CD4-positive, alpha-beta T cell treated with Interferon gamma for 1 hour (primary cell): ENCODE measurements around the gene PRDM1.
"Not testable (repeated sequence)": the region's sequence is repeated elsewhere in the genome, so short reads cannot be mapped to it uniquely, and the experiment has no call there.

ENCODE experiments used
- DNase-seq: peaks from one replicate; pipeline ENCODE4 v3.0.0-alpha.2; 2020

Gene PRDM1

GRCh38 chr6:106142876-106143431 is 56.8 kb downstream of the PRDM1 start:
- no peak for DNase-seq

- DNase-seq, result no peak
Observed at GRCh38 chr6:106143665-106144064, 57.5 kb downstream of the PRDM1 start.

DNA sequence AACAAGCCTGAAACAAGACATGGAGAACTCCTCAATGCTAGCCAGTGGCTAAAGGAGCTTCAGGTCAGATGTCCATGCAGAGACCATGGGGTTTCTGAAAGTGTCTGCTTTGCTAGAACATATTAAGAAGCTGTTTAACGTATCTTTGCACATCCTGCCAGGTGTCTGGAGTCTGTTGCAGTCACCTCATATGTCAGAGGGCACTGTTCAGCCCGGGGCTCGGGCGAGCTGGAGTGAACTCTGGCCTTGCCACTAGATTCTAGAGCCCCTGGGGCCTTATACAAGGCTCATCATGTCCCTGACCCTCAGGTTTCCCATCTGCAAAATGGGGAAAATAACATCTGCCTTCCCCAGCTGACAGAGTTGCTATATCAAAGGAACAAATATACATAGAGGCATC is 59.0 kb downstream of the PRDM1 start:
- no peak for DNase-seq

DNA sequence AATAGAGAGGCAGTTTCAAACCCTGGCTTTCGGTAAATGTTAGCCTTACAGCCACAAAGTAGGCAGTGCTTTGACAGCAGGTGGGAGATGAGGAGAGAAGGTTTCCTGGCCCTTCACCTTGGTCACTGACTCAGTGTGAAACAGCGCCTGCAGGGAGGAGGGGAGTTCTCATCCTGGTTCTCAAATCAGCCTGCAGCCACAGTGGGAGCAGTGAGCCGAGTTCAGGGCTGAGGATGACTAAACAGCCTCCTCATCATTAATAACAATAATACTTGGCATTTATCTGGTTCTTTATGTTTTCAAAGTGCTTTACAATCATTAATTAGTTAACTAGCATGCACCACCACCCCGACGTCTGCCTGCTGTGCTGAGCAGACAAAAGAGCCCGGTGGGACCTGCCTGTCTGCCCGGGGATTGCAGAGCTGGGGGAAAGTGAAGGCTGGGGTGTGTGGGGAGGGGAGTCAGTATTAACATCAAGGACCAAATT is 59.6 kb downstream of the PRDM1 start:
- no peak for DNase-seq

DNA sequence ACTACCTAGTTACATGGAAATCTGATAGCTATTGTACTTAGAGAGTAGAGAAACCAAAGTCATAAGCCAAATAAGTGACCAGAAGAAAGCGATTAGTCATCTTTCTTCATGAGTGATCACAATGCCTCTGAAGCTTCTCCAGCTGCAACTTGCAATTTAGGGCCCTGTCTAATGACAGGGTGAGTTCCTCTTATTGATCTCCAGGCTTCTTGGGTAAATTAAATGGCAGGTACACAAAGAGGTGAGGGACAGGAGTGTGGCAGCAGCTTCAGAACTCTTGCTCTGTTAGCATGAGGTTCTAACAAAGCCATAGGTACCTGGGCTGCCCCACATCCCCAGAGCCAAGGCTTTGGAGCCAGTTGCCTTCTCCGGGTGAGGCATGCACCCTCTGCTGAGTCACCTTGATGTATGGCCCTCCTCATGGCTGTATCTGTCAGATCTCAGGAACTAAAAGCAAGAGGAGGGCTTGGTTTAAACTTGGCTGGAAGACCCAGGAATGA is 60.8 kb downstream of the PRDM1 start:
- DNase-seq, result no peak

DNA sequence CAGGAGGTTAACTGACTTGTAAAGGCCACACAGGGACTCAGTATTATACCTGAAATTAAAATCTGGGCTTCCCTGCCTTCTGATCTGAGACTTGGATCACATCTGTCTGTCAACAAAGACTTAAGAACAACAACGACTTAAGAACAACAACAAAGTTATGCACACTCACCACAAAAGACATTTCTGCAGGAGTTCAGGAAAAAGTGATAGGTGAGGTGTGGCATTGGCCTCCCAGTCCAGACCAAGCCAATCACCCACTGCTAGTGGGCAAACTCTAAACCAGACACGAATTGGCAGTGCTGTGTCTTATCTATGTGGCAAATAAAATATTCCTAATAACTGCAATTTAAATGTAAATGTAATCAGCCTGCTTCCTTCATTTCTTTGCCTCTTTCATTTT is 61.3 kb downstream of the PRDM1 start:
- DNase-seq, result no peak

GRCh38 chr6:106149472-106150069 is 63.4 kb downstream of the PRDM1 start:
- DNase-seq, result no peak

GRCh38 chr6:106152476-106152875 is 66.3 kb downstream of the PRDM1 start:
- not testable (repeated sequence) for DNase-seq

DNA sequence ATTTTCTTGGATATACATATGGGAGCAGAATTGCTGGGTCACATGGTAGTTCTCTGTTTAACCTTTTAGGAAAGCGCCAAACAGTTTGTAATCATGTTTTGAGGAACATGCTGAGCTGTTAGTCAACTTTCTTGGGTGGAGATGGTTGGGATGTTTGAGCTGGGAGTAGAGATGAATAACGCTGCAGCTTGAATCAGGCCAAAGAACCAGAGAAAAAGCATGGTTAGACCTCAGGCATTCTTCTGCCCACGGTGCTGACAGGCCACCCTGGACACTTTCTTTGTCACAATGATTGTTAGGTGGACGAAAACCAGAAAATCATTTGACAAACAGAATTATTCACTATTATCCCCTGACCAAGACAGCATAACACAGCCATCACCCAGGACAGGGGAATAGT is 66.8 kb downstream of the PRDM1 start:
- DNase-seq, result no peak

DNA sequence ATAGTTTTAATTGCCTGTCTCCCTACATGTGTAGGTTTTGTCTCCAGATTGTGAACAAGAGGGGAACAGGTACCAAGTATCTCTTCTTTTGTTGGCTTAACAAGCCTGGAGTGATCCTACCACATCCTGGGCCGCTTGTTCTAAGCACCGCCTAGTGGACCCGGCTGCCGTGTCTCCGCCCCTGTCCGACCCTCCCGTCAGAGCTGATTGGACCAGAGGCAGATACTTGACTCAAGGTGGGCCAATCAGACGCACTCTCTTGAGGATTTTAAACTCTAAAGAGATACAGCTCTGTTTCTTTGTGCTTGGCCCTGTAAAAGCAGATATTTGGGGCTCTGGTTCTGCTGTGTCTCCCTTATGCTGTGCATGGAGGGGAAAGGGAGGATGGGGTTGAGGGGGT is 68.2 kb downstream of the PRDM1 start:
- DNase-seq, result no peak

DNA sequence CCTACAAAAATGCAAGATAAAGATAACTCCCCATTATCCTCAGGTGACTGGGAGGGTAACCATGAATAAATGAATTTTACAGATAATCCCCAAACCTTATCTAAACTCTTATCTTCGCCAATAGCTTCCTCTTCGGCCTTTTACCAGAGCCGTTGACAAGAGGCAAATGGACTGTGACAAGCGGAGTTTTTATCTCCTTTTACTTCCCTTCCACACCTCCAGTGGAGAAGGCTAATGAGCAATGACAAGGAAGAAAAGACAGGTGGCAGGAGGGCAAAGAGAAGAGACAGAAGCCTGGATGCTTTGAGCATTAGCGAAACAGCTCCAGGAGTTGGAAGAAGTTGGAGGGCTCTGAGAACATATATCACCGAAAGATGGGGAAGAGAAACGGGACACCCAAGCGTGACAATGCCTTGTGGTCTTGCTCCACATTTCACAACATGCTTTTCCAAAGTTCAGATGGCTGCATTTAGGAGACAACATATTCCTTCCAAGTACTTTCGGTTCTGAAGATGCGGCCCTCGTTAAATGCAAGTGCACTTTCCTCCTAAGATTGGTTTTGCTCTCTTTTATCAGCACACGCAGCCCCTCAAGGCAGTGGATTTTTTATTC is 69.2 kb downstream of the PRDM1 start:
- no peak for DNase-seq

- DNase-seq, result no peak
Observed at GRCh38 chr6:106156413-106156812, 70.3 kb downstream of the PRDM1 start.

DNA sequence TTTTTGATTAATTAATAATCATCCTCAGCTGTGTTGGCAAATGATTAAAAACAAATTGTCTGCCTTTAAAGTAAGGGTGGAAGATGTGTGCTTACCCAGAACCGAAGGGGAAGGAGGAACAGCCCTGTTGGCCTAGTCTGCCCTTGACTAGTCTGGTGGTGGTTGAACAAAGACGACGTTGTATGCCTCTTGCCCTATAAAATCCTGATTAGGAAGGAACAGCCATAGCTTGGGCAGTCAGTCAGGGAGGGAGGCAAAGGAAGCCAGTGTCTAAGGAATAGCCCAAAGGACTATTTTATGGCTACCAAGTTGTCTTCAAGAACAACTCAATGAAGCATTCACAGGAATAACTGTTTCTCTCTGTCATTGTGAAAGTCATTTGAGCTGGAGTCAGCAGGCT is 70.7 kb downstream of the PRDM1 start:
- DNase-seq, result no peak

DNA sequence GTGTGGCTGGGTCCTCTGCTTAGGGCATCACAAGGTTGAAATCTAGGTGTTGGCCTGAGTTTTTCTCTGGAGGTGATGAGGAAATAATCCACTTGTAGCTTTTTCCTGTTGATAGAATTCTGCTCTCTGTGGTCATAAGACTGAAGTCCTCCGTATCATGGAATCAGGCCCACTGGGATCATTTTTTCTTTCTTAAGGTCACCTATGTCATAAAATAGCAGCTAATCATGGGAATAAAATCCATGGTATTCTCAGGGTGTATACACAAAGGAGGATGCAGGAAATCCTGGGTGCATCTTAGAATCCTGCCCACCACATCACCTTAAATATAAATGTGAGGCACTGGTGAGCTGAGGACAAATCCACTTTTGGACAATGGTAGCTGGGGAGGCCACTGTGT is 72.7 kb downstream of the PRDM1 start:
- DNase-seq, result no peak
